ENCODE results near the gene CRTAC1.

Gene CRTAC1

DNA sequence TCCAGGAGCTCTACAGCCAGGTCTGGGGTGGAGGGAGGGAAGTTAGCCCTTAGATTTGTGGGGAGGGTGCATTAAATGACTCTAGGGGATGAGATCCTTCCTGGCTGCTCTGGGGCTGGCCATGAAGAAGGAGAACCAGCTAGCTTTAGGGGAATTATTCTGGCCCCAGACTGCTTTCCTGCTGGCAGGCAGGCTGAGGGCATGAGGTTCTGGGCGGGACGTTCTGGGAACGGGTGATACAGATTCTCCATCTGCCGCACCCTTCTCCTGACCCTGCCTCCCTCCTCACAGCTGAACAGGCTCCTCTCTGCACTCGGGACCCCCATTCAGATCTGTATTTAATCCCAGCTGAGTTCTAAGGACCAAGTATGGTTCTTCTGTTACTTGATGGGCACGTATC, 156.9 kb downstream of the CRTAC1 start:
- TF ChIP-seq, protein P1, sequence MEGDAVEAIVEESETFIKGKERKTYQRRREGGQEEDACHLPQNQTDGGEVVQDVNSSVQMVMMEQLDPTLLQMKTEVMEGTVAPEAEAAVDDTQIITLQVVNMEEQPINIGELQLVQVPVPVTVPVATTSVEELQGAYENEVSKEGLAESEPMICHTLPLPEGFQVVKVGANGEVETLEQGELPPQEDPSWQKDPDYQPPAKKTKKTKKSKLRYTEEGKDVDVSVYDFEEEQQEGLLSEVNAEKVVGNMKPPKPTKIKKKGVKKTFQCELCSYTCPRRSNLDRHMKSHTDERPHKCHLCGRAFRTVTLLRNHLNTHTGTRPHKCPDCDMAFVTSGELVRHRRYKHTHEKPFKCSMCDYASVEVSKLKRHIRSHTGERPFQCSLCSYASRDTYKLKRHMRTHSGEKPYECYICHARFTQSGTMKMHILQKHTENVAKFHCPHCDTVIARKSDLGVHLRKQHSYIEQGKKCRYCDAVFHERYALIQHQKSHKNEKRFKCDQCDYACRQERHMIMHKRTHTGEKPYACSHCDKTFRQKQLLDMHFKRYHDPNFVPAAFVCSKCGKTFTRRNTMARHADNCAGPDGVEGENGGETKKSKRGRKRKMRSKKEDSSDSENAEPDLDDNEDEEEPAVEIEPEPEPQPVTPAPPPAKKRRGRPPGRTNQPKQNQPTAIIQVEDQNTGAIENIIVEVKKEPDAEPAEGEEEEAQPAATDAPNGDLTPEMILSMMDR (IDR thresholded peaks at IDR 0.05; ENCODE audit: extremely low read depth, insufficient read depth, missing control alignments) = no peak
- in situ Hi-C loops (cut with MboI; ENCODE audit: low pct_unique_long_range_greater_than_20kb, low sequenced_read_pairs, unreplicated experiment) = no loop called here
- DNase-seq (ENCODE audit: low spot score) = no peak

DNA sequence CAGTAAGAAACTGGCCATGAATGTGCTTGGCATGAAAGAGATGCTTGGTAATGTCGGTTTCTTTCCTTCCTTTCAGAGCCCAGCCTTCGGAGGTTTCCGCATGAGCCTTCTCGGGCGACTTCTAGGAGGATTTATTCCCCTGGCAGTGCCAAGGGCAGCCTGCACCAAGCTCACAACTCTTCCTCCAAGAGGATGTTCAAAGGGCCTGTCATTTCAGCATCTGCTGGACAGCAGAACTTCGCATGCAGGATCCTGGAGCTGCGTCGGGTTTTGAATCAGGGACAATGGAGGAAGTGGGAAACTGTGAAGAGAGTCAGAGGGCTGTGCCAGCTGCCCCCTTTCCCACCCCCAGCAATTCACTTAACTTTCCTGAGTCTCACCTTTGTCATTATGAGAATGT, 159.4 kb downstream of the CRTAC1 start:
- no peak for DNase-seq (ENCODE audit: low spot score)
- TF ChIP-seq, protein P1 (IDR thresholded peaks at IDR 0.05; ENCODE audit: extremely low read depth, insufficient read depth, missing control alignments) = no peak
- in situ Hi-C loops (cut with MboI; ENCODE audit: low pct_unique_long_range_greater_than_20kb, low sequenced_read_pairs, unreplicated experiment) = no loop called here

DNA sequence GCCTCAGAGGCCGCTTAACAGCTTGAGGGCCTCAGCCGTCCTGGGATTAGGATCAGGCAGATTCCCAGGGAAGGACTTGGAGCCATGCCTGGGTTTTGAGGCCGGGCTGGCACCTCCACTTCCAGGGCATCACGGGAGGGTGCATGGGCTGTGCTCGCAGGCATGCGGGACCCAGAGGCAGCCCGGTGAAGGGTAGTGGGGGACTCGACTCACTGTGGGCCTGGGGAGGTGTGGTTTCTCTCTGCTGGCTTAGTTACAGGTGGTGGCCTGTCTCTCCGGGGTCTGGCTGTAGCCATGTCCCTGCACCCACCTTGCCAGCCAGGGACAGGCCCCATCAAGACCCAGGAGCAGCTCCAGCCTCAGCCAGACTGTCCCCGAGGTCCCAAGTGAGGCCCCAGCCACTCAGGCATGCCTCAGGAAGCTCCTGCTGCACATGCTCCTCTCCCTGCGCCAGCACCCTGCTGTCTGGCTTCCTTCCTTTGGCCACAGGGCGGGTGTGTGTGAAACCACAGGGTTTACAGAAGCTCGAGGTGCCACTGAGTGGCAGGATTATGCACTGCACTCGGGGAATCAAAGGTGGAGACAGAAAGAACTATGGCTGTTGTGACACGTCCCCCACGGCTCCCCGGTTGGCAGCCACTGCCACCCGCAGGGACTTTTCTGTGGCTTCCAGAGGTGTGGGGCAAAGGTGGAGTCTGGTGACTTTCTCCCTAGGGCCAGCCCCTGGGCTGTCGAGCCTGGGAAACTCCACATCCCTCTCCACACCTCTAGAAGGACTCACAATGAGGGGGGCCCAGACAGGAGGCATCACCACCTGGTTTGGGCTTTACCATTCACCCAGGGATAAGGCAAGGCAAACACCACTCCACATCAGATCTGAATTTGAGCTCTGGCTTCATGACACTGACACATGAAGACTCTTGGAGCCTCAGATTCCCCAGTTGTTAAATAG, 161.1 kb downstream of the CRTAC1 start:
- TF ChIP-seq, protein P1 (IDR thresholded peaks at IDR 0.05; ENCODE audit: extremely low read depth, insufficient read depth, missing control alignments) = peak; percentile 58
- DNase-seq (ENCODE audit: low spot score) = peak; percentile 82
- in situ Hi-C loops (cut with MboI; ENCODE audit: low pct_unique_long_range_greater_than_20kb, low sequenced_read_pairs, unreplicated experiment) = loop anchor here (10.0 kb wide), 1 partner anchor 75 kb away; no protein-coding TSS in a partner anchor

DNA sequence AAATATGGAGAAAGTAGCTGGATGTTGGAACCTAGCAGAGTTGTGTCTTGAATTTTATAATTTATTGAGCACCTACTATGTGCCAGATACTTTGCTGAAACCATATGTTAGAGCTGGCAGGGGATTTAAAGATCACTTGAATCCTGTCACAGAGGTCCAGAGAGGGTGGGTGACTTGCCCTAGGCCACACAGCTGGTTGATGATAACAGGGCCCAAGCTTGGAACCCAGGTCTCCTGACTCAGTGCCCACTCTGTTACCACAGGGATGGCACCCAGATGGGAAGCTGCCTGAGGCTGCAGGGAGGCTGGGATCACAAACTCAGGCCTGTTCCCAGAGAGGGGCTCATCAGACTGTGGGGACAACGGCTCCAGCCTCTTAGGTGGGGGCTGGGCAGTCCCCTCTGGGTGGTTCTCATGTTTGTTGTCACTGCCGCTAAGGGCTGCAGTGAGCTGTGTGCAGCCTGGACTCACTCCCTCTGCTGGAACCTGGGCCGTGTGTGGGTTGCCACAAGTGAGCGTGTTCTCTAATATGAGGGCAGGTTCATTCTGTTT, 162.2 kb downstream of the CRTAC1 start:
- TF ChIP-seq, protein P1 (IDR thresholded peaks at IDR 0.05; ENCODE audit: extremely low read depth, insufficient read depth, missing control alignments) = no peak
- no peak for DNase-seq (ENCODE audit: low spot score)
- in situ Hi-C loops (cut with MboI; ENCODE audit: low pct_unique_long_range_greater_than_20kb, low sequenced_read_pairs, unreplicated experiment) = loop anchor here (10.0 kb wide), 1 partner anchor 73 kb away; no protein-coding TSS in a partner anchor

DNA sequence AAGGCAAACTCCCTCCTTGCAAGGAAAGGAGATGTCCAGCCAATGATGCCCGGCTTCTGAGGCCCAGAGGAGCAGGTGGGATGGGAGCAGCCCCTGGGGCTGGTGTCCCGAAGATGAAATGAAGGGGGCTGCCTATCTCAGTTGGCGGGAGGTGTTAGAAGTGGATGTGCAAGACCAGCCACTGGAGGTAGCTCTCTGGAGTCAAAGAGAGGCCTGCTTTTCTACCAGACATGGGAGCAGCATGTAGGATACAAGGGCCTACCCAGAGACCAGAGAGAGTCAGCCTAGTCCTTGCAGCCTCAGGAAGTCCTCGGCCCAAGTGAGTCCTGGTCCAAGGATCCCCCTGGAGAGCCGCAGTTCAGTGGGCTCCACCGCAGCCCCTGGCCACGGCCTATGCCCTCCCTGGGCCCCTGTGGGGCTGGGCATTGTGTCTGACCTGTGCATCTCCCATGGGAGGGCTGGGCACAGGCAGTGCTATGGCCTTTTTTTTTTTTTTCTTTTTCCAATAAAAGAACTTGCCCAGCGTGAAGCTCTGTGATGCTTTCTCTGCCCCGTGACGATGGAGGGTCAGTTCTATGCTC, 163.1 kb downstream of the CRTAC1 start:
- DNase-seq (ENCODE audit: low spot score) = no peak
- in situ Hi-C loops (cut with MboI; ENCODE audit: low pct_unique_long_range_greater_than_20kb, low sequenced_read_pairs, unreplicated experiment) = loop anchor here (10.0 kb wide), 1 partner anchor 73 kb away; no protein-coding TSS in a partner anchor
- TF ChIP-seq, protein P1 (IDR thresholded peaks at IDR 0.05; ENCODE audit: extremely low read depth, insufficient read depth, missing control alignments) = no peak

DNA sequence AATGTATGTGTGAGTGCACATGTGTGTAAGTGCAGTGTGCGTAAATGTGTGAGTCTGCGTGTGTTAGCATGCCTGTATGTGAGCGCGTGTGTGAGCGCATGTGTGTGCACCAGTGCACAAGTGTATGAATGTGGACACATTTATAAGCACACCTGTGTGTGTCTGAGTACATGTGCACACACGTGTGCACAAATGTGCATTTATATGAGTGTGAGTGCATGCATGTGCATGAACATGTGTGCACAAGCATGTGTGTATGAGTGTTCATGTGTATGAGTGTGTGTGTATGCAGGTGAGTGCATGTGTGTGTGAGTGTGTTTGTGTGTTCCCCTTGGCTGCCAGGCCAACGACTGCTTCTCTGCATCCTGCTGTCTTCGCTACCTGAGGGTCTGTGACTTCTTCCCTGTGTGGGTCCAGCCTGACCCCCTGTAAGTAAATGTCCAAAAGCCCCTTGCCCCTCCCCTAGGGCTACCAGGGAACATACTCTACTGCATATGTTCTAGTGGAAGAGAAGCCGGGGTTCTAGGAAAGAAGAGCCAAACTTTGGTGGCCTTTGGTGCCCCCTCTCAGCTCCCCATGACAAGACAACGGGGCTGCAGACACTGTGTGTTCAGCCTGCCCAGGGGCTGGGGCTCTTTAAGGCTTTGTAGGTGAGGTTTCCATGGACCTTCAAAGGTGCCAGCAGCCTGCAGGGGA, 163.7 kb downstream of the CRTAC1 start:
- in situ Hi-C loops (cut with MboI; ENCODE audit: low pct_unique_long_range_greater_than_20kb, low sequenced_read_pairs, unreplicated experiment) = loop anchor here (10.0 kb wide), 1 partner anchor 72 kb away; no protein-coding TSS in a partner anchor
- no peak for DNase-seq (ENCODE audit: low spot score)

More for the DNA sequence above, 163.7 kb downstream of the CRTAC1 start:
- TF ChIP-seq, protein P1 (IDR thresholded peaks at IDR 0.05; ENCODE audit: extremely low read depth, insufficient read depth, missing control alignments) = no peak
